Liver (tissue), 9 donors: ENCODE data around the gene JUNB. TPM values are rescaled to one million over a fixed set of nuclear protein-coding genes. Genes with fewer than 3 reads are reported as not detected.

Experiments used
- DNase-seq: peaks from one replicate; pipeline ENCODE4 v3.0.0-alpha.2; 2017; ENCODE audit warnings: low spot score
- H3K27ac ChIP-seq, 2 donors: one replicate each; pipeline ENCODE4 v1.7.0; 2013; ENCODE audit warnings: inconsistent platforms in 2 of 2, low read length in 2 of 2, control low read depth in 1 of 2, low read depth in 1 of 2, mild to moderate bottlenecking in 1 of 2
- H3K27me3 ChIP-seq, 4 donors: one replicate each; pipeline versions ENCODE4 v1.6.1 to v1.7.0; 2013; ENCODE audit warnings: low read length in 3 of 4, inconsistent platforms in 1 of 4, mild to moderate bottlenecking in 1 of 4, moderate library complexity in 1 of 4; ENCODE audit not compliant: control insufficient read depth in 4 of 4, insufficient read depth in 4 of 4
- H3K36me3 ChIP-seq, 4 donors: one replicate each; pipeline versions ENCODE4 v1.6.1 to v1.7.0; 2013; ENCODE audit warnings: low read length in 3 of 4, mild to moderate bottlenecking in 3 of 4, low read depth in 1 of 4, moderate library complexity in 1 of 4; ENCODE audit not compliant: control insufficient read depth in 4 of 4, insufficient read depth in 3 of 4
- H3K4me1 ChIP-seq, 4 donors: one replicate each; pipeline versions ENCODE4 v1.6.1 to v1.7.0; 2013; ENCODE audit warnings: low read length in 3 of 4, mild to moderate bottlenecking in 3 of 4, moderate library complexity in 1 of 4; ENCODE audit not compliant: control insufficient read depth in 4 of 4, insufficient read depth in 4 of 4
- H3K4me3 ChIP-seq, 3 donors: one replicate each; pipeline versions ENCODE4 v1.6.1 to v1.7.0; 2013; ENCODE audit warnings: low read length in 3 of 3, control low read depth in 1 of 3, low read depth in 1 of 3, mild to moderate bottlenecking in 1 of 3
- H3K9ac ChIP-seq, 2 donors: one replicate each; pipeline ENCODE4 v1.7.0; 2013; ENCODE audit warnings: low read length in 2 of 2, mild to moderate bottlenecking in 2 of 2, moderate library complexity in 2 of 2, control low read depth in 1 of 2, low read depth in 1 of 2
- H3K9me3 ChIP-seq, 4 donors: one replicate each; pipeline versions ENCODE4 v1.6.1 to v1.7.0; 2013; ENCODE audit warnings: low read length in 3 of 4; ENCODE audit not compliant: control insufficient read depth in 4 of 4
- EGR1 ChIP-seq, 2 donors: IDR thresholded peaks; 2 replicates each; pipeline ENCODE4 v1.6.1; 2016 to 2018; ENCODE audit warnings: antibody characterized with exemption in 2 of 2, low read depth in 2 of 2
- FOXA1 ChIP-seq: IDR thresholded peaks from 2 replicates; pipeline ENCODE4 v1.6.1; 2016; ENCODE audit warnings: antibody characterized with exemption
- FOXA2 ChIP-seq: IDR thresholded peaks from 2 replicates; pipeline ENCODE4 v1.6.1; 2016; ENCODE audit warnings: antibody characterized with exemption
- GABPA ChIP-seq, 2 donors: IDR thresholded peaks in 1 of 2; conservative IDR thresholded peaks in 1 of 2; 2 replicates each; pipeline ENCODE4 v1.6.1; 2016; ENCODE audit warnings: antibody characterized with exemption in 2 of 2, mild to moderate bottlenecking in 1 of 2, moderate library complexity in 1 of 2
- HNF4A ChIP-seq, 2 donors: conservative IDR thresholded peaks; 2 replicates each; pipeline ENCODE4 v1.6.1; 2016; ENCODE audit warnings: antibody characterized with exemption in 2 of 2, mild to moderate bottlenecking in 2 of 2
- HNF4G ChIP-seq: IDR thresholded peaks from 2 replicates; pipeline ENCODE4 v1.6.1; 2016; ENCODE audit warnings: antibody characterized with exemption
- JUND ChIP-seq, 2 donors: IDR thresholded peaks; 2 replicates each; pipeline ENCODE4 v1.6.1; 2016; ENCODE audit warnings: antibody characterized with exemption in 2 of 2
- NR2F2 ChIP-seq: IDR thresholded peaks from 2 replicates; pipeline ENCODE4 v1.6.1; 2016; ENCODE audit warnings: antibody characterized with exemption
- RAD21 ChIP-seq, 2 donors: IDR thresholded peaks; 2 replicates each; pipeline ENCODE4 v1.6.1; 2016; ENCODE audit warnings: antibody characterized with exemption in 2 of 2, mild to moderate bottlenecking in 2 of 2
- RXRA ChIP-seq, 2 donors: IDR thresholded peaks; 2 replicates each; pipeline ENCODE4 v1.6.1; 2017 to 2018; ENCODE audit warnings: antibody characterized with exemption in 2 of 2, mild to moderate bottlenecking in 1 of 2
- SP1 ChIP-seq: IDR thresholded peaks from 2 replicates; pipeline ENCODE4 v1.6.1; 2018; ENCODE audit warnings: antibody characterized with exemption, mild to moderate bottlenecking
- TAF1 ChIP-seq: conservative IDR thresholded peaks from 2 replicates; pipeline ENCODE4 v1.6.1; 2016; ENCODE audit warnings: antibody characterized with exemption, mild to moderate bottlenecking
- YY1 ChIP-seq: IDR thresholded peaks from 2 replicates; pipeline ENCODE4 v1.6.1; 2016; ENCODE audit warnings: antibody characterized with exemption, mild to moderate bottlenecking
- WGBS: extraction: QIAGEN DNeasy Blood & Tissue Kit; methylation state at CpG from one replicate; pipeline ENCODE4 v1.1.7; 2013; 5-methylcytosine and 5-hydroxymethylcytosine counted together
- polyA plus RNA-seq, 2 donors: library from polyadenylated mRNA; stranded (reverse) in 1 of 2; unstranded in 1 of 2; fragments of 200-250 nt in 1 of 2; fragments of >200 nt in 1 of 2; fragmentation: Nextera tagmentation in 1 of 2; extraction: Ambion mirVana in 1 of 2; gene quantifications; one replicate each; pipeline versions ENCODE4 v1.2.1 to v1.2.3, GENCODE V29; 2013 to 2015
- total RNA-seq, 2 donors: library from RNA; depleted of rRNA; stranded (reverse); fragments of >200 nt; gene quantifications; one replicate each; pipeline ENCODE4 v1.2.3, GENCODE V29; 2014
- TF ChIP-seq, protein P1 (sequence below): IDR thresholded peaks from 2 replicates; pipeline ENCODE4 v1.6.1; 2016; ENCODE audit warnings: antibody characterized with exemption
- TF ChIP-seq, protein P2 (sequence below): fragments of 150-350 bp; IDR thresholded peaks from 2 replicates; pipeline ENCODE4 v1.5.1; 2017; ENCODE audit warnings: improper control_type of control experiment, low read depth, low read length; ENCODE audit not compliant: missing input control
- TF ChIP-seq, protein P3 (sequence below): IDR thresholded peaks from 2 replicates; pipeline ENCODE4 v1.6.1; 2016; ENCODE audit warnings: antibody characterized with exemption, mild to moderate bottlenecking
- TF ChIP-seq, protein P4 (sequence below): IDR thresholded peaks from 2 replicates; pipeline ENCODE4 v1.6.1; 2016; ENCODE audit warnings: antibody characterized with exemption
- TF ChIP-seq, protein P5 (sequence below): IDR thresholded peaks from 2 replicates; pipeline ENCODE4 v1.6.1; 2016; ENCODE audit warnings: antibody characterized with exemption
- donor health status: healthy.
- donor health status: healthy.
- donor health status: healthy.
- donor health status: healthy.
- donor health status: healthy.

Gene JUNB
- total and polyA plus RNA-seq, 4 donors: 32.7 to 79.2 (median 56.6) TPM

DNA sequence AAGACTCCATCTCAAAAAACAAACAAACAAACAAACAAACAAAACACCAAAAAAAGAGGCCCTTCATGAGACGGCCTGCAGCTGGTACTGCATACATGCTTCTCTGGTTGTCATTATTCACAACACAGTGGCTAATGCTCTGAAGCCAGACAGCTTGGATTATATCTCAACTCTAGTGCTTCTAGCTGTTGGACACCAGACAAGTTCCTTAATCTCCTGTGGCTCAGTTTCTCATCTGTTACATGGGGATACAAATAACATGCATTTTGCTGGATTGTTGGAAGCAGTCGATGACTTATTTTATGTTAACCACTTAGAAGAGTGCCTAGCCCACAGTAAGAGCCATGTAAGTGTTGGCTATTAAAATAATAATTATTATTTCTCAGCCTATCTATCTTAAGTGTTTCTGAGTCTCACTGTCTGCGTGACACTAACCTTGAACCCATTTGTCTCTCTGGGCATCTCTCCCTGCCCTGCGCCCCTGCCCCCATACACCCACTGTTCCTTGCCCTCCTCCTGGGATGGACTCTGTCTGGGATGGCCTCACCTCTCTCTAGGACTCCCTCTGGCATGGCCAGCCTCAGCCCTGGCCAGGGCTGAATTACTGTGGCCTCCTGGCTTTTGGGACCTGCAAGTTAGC lies 3.1 kb upstream of the JUNB start:
- Histone ChIP-seq H3K9ac (peak overlapping the region; percentile 16 to 75), H3K9me3 (no peaks in the 10 kb centered on the region), H3K4me1 (peaks cover 8 to 43% (median 25%) of the 10 kb centered on the region in 4 donors), H3K36me3 (no peaks in the 10 kb centered on the region), H3K27me3 (no peaks in the 10 kb centered on the region), H3K27ac (peak overlapping the region; percentile 98 to 99), H3K4me3 (peak overlapping the region in 1 of 3 donors; percentile 58)
- 50% methylated on average over 4 of the region's 4 CpGs for WGBS
- no peak for DNase-seq
- TF ChIP-seq, protein P1, sequence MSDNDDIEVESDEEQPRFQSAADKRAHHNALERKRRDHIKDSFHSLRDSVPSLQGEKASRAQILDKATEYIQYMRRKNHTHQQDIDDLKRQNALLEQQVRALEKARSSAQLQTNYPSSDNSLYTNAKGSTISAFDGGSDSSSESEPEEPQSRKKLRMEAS: no peak
- TF ChIP-seq RXRA (IDR thresholded peaks at IDR 0.05): no peak
- TF ChIP-seq RAD21 (IDR thresholded peaks at IDR 0.05): no peak
- no peak for TF ChIP-seq JUND (IDR thresholded peaks at IDR 0.05)
- TF ChIP-seq HNF4G: no peak
- TF ChIP-seq, protein P2, sequence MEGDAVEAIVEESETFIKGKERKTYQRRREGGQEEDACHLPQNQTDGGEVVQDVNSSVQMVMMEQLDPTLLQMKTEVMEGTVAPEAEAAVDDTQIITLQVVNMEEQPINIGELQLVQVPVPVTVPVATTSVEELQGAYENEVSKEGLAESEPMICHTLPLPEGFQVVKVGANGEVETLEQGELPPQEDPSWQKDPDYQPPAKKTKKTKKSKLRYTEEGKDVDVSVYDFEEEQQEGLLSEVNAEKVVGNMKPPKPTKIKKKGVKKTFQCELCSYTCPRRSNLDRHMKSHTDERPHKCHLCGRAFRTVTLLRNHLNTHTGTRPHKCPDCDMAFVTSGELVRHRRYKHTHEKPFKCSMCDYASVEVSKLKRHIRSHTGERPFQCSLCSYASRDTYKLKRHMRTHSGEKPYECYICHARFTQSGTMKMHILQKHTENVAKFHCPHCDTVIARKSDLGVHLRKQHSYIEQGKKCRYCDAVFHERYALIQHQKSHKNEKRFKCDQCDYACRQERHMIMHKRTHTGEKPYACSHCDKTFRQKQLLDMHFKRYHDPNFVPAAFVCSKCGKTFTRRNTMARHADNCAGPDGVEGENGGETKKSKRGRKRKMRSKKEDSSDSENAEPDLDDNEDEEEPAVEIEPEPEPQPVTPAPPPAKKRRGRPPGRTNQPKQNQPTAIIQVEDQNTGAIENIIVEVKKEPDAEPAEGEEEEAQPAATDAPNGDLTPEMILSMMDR: no peak

DNA sequence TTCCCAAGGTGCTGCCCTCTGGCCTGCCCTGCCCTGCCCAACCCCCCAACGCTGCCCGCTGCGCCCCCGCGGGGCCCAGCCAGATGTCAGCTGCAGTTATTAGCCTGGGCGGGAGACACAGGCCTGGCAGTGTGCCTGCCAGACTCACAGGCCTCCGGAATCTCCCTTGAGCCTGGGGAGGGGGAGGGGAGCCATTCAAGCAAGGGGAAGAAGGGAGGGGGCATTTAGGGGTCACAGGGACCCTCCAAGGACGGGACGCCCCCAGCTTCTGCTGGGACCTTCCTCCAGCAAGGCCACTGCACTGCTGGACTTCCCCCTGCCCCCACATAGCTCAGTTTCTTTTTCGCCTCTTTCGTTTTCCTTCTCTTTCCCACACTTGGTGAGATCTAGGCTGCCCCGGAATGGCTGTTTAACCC lies 2.6 kb upstream of the JUNB start:
- Histone ChIP-seq H3K9me3 (no peaks in the 10 kb centered on the region), H3K9ac (peak overlapping the region; percentile 75 to 96), H3K27ac (peak overlapping the region; percentile 98 to 99), H3K27me3 (no peaks in the 10 kb centered on the region), H3K4me1 (peaks cover 7 to 38% (median 21%) of the 10 kb centered on the region in 4 donors), H3K36me3 (no peaks in the 10 kb centered on the region), H3K4me3 (peak overlapping the region; percentile 58 to 66 (median 59))
- DNase-seq: peak; percentile 83
- no peak for TF ChIP-seq GABPA (IDR thresholded peaks at IDR 0.05 in 1 of 2, conservative IDR thresholded peaks at IDR 0.05 in 1 of 2)
- no peak for TF ChIP-seq JUND (IDR thresholded peaks at IDR 0.05)
- TF ChIP-seq TAF1: no peak
- TF ChIP-seq, protein P3, sequence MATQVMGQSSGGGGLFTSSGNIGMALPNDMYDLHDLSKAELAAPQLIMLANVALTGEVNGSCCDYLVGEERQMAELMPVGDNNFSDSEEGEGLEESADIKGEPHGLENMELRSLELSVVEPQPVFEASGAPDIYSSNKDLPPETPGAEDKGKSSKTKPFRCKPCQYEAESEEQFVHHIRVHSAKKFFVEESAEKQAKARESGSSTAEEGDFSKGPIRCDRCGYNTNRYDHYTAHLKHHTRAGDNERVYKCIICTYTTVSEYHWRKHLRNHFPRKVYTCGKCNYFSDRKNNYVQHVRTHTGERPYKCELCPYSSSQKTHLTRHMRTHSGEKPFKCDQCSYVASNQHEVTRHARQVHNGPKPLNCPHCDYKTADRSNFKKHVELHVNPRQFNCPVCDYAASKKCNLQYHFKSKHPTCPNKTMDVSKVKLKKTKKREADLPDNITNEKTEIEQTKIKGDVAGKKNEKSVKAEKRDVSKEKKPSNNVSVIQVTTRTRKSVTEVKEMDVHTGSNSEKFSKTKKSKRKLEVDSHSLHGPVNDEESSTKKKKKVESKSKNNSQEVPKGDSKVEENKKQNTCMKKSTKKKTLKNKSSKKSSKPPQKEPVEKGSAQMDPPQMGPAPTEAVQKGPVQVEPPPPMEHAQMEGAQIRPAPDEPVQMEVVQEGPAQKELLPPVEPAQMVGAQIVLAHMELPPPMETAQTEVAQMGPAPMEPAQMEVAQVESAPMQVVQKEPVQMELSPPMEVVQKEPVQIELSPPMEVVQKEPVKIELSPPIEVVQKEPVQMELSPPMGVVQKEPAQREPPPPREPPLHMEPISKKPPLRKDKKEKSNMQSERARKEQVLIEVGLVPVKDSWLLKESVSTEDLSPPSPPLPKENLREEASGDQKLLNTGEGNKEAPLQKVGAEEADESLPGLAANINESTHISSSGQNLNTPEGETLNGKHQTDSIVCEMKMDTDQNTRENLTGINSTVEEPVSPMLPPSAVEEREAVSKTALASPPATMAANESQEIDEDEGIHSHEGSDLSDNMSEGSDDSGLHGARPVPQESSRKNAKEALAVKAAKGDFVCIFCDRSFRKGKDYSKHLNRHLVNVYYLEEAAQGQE: peak; percentile 35
- TF ChIP-seq HNF4G: no peak
- TF ChIP-seq, protein P4, sequence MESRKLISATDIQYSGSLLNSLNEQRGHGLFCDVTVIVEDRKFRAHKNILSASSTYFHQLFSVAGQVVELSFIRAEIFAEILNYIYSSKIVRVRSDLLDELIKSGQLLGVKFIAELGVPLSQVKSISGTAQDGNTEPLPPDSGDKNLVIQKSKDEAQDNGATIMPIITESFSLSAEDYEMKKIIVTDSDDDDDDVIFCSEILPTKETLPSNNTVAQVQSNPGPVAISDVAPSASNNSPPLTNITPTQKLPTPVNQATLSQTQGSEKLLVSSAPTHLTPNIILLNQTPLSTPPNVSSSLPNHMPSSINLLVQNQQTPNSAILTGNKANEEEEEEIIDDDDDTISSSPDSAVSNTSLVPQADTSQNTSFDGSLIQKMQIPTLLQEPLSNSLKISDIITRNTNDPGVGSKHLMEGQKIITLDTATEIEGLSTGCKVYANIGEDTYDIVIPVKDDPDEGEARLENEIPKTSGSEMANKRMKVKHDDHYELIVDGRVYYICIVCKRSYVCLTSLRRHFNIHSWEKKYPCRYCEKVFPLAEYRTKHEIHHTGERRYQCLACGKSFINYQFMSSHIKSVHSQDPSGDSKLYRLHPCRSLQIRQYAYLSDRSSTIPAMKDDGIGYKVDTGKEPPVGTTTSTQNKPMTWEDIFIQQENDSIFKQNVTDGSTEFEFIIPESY: no peak
- TF ChIP-seq EGR1 (IDR thresholded peaks at IDR 0.05; ENCODE audit: low read depth in 2 of 2): peak; percentile 35 to 58
- TF ChIP-seq, protein P1: peak; percentile 37
- peak in 1 of 2 donors; percentile 5 for TF ChIP-seq RAD21 (IDR thresholded peaks at IDR 0.05)
- peak; percentile 47 to 60 for TF ChIP-seq RXRA (IDR thresholded peaks at IDR 0.05)
- peak; percentile 58 for TF ChIP-seq SP1
- TF ChIP-seq, protein P2: no peak
- peak; percentile 58 for TF ChIP-seq NR2F2
- TF ChIP-seq, protein P5, sequence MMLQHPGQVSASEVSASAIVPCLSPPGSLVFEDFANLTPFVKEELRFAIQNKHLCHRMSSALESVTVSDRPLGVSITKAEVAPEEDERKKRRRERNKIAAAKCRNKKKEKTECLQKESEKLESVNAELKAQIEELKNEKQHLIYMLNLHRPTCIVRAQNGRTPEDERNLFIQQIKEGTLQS: no peak
- TF ChIP-seq HNF4A (conservative IDR thresholded peaks at IDR 0.05): peak; percentile 44 to 55
- TF ChIP-seq FOXA2: no peak
- no peak for TF ChIP-seq FOXA1
- TF ChIP-seq YY1: peak; percentile 12
- under 1% methylated on average over 12 of the region's 12 CpGs for WGBS
